GOT3 (cell line): ENCODE results near the gene DCUN1D1.

ENCODE experiments used
- DNase-seq: peaks from one replicate; lab custom pipeline; 2025; ENCODE audit warnings: mixed read lengths; lab: John Stamatoyannopoulos, UW

DCUN1D1 gene

DNA sequence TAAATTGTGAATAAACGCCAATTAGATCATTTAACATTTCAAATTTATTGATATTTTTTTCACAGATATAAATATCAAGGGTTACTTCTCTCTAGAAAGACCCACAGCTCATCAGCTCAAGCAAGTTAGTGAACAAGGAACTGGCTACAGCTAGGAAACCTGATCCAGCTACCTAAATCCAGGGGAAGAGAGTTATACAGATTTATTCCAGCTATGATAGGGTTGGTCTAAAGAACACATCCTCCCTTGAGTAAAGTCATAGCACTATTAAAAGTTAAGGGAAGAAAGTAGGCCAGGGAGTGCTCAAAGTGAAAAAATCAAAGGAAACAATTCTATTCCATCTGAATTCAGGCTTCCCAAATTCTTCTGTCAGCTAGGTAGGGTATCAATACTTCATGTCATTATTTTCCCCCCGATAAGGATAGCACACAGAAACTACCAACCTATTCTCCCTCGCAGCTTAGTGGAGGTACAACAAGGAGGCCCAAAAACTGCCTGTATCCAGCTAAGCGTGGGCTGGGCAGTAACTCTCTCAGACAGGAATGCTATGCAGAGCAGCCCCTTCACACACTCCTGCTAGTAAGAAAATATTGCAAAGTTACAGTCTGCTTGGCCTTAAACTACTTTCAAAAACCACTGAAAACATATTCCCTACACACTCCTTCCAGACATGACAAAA lies 44.0 kb downstream of the DCUN1D1 start:
- no peak for DNase-seq

DNA sequence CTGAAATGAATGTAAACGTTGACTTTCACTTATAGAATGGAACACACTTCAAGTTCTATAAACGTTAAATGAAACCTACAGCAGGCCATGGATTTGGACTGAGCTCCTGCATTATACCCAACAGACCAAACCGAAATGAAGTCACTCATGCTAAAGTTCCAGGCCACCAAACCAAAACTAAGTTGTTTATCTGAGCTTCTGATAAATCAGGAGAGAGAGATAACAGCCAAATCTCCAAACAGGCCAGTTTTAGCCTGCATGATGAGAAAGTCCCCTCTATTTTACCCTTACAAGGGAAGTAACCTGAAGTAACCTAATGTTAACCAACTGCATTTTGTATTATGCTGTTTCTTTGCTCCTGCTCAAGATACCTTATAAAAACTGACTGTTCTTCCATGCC lies 44.5 kb downstream of the DCUN1D1 start:
- DNase-seq: no peak

DNA sequence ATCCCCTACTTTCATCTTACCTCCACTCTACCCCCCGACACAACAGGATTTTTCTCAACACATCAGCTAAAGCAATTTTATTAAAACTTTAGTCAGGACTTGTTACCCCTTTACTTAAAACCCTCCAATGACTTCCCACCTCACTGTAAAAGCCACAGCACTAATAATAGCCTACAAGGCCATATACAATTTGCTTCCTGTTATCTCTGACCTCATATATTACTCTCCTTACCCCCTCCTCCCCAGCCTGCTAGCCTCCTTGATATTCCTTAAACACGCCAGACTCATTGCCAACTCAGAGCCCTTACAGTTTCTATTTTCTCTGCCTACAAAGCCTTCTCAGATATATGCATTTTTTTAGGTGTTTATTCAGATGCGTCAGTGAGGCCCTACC lies 54.4 kb downstream of the DCUN1D1 start:
- no peak for DNase-seq

DNA sequence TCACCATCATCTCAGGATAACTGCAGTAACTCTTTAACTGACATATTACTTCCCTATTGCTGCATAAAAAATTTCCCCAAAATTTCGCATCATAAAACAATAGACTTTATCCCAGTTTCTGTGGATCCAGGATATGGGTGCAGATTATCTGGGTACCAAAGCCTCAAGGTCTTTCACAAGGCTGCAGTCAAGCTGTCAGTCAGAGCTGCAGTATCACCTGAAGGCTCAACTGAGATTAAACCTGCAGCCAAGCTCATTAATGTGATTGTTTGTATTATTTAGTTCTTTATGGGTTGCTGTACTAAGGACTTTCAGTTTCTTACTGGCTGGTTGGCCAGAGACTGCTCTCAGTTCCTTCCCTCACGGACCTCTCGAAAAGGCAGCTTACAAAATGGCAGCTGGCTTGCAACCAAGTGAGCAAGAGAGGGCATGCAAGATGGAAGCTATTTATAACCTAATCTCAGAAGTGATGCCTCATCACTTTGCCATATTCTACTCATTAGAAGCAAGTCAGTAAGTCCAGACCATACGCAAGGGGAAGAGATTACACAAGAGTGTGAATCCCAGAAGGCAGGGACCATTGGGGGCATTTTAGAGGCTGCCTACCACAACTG lies 54.9 kb downstream of the DCUN1D1 start:
- no peak for DNase-seq

DNA sequence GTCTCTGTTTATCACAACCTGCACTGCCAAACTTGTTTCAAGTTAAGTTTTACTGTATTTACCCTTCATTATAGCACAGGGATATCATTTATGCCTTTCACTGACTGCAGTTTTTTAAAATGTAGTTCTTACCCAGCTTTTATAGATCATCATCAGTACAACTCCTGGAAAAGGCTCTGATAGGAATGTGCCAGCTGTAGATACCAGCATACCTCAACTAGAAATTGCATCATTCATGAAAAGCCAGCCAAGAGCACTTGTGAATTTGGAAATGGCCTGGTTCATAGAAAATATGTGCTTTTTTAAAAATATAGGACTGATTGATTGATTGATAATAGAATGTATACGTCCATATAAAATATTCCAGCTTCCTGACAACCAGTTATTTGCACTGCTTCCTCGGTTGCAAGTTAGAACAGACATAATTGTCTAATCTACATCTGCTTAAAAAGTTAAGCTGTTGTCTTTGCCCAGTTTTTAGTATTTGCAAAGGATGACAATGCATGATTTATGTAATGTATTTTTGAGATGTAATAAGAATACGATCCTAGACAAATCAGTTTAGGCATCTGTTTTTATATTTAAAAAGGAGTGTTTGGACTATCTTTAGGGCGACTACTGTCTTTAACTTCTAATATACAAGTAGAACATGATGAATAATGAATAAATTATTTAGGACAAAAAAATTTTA lies 58.5 kb downstream of the DCUN1D1 start:
- DNase-seq: no peak

DNA sequence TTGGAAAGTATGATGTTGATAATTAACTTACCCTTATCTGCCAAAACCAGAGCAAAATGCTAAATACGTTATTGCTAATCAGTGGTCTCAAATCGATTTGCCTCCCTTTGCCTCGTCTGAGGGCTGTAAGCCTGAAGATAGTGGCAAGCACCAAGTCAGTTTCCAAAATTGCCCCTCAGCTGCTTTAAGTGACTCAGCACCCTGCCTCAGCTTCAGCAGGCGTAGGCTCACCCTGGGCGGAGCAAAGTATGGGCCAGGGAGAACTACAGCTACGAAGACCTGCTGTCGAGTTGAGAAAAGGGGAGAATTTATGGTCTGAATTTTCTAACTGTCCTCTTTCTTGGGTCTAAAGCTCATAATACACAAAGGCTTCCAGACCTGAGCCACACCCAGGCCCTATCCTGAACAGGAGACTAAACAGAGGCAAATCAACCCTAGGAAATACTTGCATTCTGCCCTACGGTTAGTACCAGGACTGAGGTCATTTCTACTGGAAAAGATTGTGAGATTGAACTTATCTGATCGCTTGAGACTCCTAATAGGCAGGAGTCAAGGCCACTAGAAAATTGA lies 59.7 kb downstream of the DCUN1D1 start:
- no peak for DNase-seq

DNA sequence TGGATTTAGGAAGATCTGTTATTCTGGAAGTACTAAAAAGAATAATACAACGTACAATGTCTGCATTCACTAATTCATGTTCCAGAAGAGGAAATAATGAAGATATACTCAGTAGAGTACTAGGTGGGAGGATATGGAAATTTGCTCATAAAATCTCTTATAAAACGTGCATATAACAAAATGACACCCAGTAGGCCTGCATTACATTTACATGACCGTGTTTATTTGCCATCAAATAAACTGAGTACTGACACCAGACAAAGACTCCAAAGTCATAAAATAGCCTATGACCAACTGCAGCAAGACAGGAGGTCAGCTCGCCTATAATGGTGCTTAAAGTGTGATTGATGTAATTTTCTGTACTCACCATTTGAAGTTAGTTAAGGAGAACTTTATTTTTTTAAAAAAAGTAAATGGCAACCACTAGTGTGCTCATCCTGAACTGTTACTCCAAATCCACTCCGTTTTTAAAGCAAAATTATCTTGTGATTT lies 60.4 kb downstream of the DCUN1D1 start:
- no peak for DNase-seq

DNA sequence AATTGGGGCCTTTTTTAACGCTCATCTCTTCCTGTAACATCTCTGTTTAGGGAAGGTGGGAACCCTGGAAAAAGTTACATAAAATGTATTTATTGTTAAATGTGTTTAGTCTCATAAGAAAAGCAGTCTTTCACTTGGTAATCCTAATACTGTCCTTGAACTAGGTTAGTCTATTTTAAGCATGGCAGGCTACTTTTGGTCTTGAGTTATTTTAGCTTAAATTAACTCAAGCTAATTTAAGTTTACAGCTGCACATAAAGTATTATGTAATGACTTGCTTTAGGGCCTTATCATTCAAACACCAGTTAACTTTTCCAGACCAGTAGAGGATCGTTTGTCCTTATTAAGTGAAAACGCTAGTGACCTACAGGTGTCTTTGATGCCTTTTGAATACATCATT lies 63.2 kb downstream of the DCUN1D1 start:
- DNase-seq: no peak

DNA sequence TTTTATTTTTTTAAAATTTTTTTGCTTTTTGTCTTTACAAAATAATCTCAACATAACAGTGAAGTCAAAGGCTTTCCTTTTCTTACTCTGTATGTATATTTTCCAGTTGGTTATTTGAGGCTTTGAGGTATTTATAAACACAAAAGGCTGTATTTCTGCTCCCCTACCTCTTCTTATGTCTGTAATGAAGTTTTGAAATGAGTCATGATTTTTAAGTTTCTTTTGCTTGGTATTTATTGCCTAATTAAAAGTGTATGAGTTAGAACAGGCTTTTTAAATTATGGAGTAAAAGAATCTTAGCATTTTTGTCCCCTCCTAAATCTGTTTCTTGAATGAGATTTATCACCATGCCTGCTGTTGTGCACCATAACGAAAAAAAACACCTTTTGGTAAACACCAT lies 66.0 kb downstream of the DCUN1D1 start:
- DNase-seq: no peak

DNA sequence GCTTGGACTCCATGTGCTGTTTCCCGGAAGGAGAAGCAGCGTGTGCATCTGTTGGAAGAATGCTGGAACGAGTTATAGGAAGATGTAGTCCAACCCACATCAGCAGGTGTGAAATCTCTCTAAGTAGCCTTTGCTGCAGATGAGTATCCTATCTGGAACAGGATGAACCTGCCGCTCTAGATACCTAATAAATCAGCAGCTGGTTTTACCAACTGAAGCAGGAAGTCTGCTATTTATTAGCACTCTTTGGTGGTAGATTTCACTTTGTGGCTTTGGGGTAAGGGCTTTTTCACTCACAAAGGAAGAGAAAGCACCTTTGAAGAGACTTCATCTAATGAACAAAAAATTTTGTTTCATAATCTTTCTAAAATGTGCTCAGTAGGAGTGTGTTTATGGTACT lies 66.4 kb downstream of the DCUN1D1 start:
- DNase-seq: no peak

DNA sequence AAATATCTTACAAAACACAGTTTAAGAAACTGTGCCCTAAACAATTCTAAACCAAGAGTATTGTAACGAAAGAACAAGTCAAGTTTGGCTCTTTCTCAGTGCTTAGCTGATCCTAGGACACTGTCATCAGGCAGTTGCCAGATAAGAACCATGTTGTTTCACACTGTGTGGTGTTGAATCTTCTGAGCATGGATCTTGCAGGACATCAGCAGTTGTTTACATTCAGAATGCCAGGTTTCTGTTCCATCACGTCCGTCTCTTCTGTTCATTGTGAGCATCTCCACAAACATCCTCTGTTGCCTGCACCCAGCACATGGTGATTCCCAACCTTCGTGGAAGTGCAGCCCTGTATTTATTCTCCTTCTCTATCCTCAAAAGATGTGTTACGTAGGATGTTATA lies 67.9 kb downstream of the DCUN1D1 start:
- no peak for DNase-seq

DNA sequence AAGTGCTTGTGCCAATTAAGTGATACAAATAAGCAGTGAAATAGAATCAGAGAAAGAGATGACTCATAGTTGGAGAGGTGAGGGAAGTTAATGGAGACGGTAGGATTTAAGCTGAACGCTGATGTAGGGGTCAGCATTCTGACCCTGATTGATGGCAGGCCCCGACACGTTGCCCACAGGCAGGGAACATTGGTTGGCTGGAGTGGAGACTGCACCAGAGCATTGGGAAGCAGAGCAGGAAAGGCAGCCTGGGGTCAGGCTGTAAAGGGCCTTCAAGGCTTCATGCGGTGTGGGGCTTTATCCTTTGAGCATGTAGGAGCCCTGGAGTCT lies 68.6 kb downstream of the DCUN1D1 start:
- no peak for DNase-seq

DNA sequence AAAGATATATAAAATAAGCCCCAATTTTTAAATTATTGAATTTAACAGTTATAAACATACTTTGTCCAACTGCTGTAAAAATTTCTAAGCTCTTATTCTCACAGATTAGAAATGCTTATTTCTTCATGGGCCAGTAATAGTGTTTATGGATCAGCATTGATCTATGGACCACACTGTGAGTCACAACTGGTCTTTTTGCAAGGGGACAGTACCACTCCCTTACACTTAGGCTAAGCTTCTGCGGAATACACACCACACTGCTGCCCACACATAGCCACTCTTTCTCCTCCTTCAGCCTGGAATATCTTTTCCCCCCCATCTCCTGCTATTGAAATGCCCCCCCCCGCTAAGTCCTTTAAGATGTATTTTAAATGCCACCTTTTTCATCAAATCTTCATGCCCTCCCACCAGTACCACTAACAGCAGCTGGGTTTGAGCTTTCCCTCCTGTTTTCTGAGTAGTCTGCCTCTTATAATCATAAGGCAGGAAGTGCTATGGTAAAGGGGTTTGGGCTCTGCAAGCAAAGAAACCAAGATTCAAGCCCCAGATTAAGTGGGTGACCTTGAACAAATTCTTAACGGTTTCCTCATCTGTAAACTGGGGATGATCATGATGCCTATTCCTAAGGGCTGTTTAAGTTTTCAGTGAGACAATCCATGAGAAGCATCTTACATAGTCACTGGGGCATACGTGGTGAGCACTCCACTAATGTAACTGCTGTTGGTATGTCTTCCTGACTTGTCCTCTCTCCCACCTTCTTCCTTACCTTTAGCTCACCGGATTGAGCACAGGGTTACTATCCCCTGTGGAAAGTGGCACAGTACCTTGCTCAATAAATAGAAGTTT lies 69.2 kb downstream of the DCUN1D1 start:
- DNase-seq: no peak

DNA sequence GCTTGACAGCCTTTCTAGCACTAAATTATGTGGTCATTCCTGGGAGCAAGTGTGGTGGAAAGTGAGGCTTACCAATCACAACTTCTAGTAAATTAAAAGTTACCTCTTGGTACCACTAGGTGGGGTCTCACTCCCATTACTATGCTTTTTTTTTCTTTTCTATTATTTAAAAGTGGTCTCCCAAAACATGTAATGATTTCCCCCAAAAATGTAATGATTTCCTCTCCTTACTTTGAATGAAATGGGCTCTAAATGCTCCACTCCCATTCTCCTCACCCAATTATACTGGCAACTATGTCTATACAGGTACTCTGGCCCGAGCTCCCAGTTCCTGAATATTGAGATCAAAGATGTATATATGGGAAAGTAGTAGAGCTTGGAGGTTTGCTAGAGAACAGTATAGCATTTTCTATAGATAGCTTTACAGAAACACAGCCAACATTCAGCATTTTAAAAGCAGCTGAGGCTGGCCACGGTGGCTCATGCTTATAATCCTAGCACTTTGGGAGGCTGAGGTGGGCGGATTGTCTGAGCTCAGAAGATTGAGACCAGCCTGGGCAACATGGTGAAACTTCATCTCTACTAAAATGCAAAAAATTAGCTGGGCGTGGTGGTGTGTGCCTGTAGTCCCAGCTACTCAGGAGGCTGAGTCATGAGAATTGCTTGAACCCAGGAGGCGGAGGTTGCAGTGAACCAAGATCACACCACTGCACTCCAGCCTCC lies 70.9 kb downstream of the DCUN1D1 start:
- DNase-seq: no peak

DNA sequence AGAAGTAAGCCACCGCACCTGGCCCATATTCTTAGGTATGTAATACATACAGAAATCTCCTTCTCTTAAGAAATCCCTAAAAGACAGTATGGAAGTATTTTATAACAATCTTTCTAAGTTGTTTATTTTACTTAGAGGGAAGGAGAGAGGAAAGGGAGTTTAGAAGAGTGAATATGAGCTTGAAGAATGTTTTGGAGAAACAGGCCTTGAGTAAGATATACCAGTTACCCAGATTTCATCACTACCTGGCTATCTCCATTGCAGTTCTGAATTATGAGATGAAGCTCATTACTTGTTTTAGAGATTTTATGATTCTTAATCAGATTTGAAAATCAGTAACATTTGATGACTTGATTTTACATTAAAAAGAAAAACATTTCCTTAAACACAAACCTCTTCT lies 71.9 kb downstream of the DCUN1D1 start:
- no peak for DNase-seq

DNA sequence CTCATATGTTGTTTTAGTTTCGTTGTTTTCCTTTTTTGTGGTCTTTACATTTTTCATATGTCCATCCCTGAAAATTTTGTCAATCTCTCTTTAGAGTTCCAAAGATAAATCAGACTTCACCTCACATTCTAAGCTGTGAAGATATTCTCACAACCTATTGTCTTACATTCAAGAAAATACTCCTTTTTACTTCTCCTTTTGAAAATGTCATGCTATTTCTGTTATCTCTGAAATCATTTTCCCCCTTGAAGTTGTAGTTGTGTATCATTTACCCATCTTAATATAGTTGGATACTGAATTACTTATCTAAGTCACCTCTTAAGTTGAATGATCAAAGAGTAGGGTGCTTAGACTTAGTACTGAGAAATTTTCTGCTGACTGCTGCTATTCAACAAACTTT lies 74.3 kb downstream of the DCUN1D1 start:
- no peak for DNase-seq

DNA sequence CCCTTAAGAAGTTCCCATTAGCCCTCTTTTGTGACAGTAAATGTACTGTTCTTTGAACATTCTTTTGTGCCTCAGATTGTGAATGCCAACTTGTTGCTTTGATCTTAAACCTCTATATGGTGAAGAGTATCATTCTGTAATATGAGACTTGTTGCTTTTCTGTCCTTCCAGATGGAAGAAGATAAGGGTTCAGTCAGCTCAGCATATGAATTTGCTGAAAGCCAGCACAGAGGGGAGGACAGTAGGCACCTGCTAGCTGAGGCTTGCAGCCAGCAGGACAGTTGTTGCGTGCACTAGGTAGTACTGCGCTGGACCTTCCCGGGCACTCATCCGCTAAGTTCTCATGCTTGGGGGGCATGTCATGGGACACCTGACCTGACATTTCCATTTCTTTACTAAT lies 74.7 kb downstream of the DCUN1D1 start:
- no peak for DNase-seq

DNA sequence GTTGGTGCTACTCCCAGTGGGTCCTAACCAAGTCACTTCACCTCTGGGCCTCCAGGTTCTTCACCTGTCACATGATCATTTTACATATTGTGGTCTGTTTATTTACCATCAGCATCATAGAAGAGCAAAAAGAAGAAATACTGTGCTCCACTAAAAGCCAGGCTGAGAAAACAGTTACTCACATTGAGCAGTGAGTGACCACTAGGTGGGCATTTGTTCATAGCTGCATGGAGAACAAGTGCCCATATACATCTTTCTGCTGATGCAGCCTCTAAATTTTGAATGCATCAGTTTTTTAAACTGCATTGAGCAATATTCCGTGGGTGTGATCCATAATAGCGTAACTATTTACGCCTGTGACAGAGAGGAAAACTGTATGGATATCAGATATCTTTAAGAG lies 76.2 kb downstream of the DCUN1D1 start:
- DNase-seq: no peak

DNA sequence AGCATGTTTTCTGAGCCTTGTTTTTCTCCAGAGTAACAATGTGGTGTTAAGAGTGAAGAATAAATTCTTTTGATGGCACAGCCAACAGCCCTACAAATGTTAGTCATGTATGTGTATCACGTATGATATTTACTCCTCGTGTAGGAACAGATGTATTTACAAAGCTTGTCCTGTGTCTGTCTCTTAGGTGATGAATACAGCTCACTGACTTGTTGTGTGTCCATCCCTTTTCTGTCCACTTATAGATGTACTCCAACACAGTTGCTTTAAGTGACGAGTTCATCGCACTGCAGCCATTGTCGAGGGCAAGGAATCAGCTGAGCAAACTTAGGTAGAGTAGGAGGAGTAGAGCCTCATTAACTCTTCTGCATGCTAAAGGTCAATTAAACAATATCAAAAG lies 78.1 kb downstream of the DCUN1D1 start:
- no peak for DNase-seq

DNA sequence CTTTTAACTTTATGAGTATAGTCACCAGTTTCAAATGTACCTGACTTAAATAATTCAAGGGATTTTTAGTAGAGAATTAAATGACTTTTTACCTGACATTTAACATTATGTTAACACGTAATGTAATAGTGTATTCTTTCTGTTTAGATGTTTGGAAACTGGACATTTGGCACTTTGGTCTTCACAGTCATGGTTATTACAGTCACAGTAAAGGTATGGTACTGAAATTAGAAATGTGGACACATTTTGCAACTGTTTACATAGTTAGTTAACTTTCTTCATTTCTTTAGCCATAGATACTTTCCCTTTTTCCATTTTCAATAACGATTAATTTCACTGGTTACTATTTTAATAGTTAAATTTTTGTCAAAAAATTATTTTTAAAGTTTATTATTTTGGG lies 83.8 kb downstream of the DCUN1D1 start:
- no peak for DNase-seq

DNA sequence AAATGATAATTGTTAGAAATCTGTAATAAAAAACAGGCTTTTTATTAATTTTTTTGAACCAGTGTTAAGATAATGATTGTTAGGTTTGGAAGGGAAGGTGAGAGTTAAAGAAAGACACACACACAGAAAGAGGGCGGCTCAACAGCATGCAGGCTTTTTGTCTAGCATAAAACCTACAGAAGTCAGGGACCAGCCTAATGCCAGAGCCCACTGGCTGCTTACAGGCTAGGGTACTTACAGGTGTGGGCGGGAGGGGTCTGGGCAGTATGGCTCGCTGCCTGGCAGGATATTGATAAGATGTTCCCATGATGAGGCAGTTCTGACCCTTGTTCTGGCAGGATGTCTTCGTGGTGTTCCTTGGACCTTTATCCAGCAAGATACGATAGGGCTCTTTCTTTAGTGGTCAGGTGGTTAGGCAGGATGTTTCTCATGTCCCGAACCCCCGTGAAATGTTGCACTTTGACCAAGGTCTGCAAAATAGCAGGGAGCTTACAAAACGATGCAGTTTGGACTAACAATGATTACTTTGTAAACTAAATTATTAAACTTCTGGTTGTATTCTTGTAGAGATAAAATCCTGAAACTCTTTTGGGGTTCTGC lies 84.7 kb downstream of the DCUN1D1 start:
- no peak for DNase-seq
